Peyer's patch (tissue), 4 donors: ENCODE measurements around the gene FOXL1.

ENCODE experiments used
- POLR2A ChIP-seq, 2 donors: fragments of 450-650 bp; IDR thresholded peaks; one replicate each; pipeline ENCODE4 v1.5.1; 2017; ENCODE audit warnings: antibody characterized with exemption in 2 of 2, mild to moderate bottlenecking in 2 of 2, moderate library complexity in 2 of 2
- TF ChIP-seq, protein P1 (sequence below), 6 experiments: fragments of 450-650 bp in 4 of 6; fragments of 200-600 bp in 2 of 6; sonication (generic) in 1 of 6; IDR thresholded peaks; one replicate each; pipeline ENCODE4 v1.5.1; 2017 to 2019; ENCODE audit warnings: antibody characterized with exemption in 6 of 6, mild to moderate bottlenecking in 3 of 6, moderate library complexity in 1 of 6

DNA sequence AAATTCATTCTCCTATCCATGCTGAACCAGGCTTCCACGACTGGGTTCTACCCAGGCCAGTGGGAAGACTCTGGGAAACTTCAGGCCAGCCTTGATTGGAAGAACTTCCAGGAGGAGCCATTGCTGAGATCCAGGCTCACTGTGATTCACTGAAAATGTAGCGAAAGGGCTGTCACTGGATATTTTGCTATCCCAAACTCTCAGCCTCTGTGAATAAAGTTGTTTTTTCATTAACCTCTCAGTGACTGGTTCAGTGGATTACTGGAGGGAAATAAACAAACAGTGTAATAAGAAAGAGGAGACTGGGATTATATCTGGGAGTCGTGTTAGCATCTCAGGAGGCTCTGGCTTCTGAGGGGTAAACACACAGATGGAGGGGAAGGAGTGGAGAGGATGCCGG, 3.1 kb downstream of the FOXL1 start:
- no peak for TF ChIP-seq POLR2A (IDR thresholded peaks at IDR 0.05)
- TF ChIP-seq, protein P1, sequence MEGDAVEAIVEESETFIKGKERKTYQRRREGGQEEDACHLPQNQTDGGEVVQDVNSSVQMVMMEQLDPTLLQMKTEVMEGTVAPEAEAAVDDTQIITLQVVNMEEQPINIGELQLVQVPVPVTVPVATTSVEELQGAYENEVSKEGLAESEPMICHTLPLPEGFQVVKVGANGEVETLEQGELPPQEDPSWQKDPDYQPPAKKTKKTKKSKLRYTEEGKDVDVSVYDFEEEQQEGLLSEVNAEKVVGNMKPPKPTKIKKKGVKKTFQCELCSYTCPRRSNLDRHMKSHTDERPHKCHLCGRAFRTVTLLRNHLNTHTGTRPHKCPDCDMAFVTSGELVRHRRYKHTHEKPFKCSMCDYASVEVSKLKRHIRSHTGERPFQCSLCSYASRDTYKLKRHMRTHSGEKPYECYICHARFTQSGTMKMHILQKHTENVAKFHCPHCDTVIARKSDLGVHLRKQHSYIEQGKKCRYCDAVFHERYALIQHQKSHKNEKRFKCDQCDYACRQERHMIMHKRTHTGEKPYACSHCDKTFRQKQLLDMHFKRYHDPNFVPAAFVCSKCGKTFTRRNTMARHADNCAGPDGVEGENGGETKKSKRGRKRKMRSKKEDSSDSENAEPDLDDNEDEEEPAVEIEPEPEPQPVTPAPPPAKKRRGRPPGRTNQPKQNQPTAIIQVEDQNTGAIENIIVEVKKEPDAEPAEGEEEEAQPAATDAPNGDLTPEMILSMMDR (IDR thresholded peaks at IDR 0.05): no peak
